ENCODE data around the gene EHD2. TPM values are rescaled to one million over a fixed set of nuclear protein-coding genes. Genes with fewer than 3 reads are reported as not detected.
"Not testable (repeated sequence)": the region's sequence is repeated elsewhere in the genome, so short reads cannot be mapped to it uniquely, and the experiment has no call there.

EHD2 gene
- total and polyA plus RNA-seq, 5 donors from 2014 or later = 0.05 to 0.86 TPM; not detected in 3

DNA sequence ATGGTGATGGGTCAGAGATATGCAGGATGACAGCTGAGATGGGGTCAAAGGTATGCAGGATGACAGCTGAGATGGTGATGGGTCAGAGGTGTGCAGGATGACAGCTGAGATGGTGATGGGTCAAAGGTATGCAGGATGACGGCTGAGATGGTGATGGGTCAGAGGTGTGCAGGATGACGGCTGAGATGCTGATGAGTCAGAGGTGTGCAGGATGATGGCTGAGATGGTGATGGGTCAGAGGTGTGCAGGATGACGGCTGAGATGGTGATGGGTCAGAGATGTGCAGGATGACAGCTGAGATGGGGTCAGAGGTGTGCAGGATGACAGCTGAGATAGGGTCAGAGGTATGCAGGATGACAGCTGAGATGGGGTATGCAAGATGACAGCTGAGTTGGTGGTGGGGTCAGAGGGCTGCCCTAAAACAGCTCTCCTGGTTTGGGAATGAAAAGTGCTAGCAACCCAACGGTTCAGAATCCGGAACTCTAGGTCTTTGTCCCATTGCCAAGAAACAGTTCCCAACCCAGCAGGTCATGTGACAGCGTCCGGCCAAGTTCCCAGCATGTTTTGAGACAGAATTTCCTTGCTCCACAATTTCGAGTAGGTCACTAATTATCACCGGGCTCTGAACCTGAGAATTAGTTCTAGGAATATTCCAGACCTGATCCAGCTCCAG lies 68.5 kb downstream of the EHD2 start:
- Mint-ChIP-seq H3K4me3 (peak overlapping the region; percentile 61 to 99 (median 74)), H3K27me3 (no peaks in the 10 kb centered on the region), H3K4me1 (peaks cover 0 to 49% (median 18%) of the 10 kb centered on the region in 4 donors), H3K36me3 (peaks cover 27% of the 10 kb centered on the region), H3K9me3 (no peaks in the 10 kb centered on the region), H3K27ac (peak overlapping the region in 2 of 3 donors; percentile 69 to 84)
- DNase-seq = no peak
- no peak overlapping the region for H3K27ac ChIP-seq (ENCODE audit: insufficient read depth, low read length, poor library complexity, severe bottlenecking)
- H3K27me3 ChIP-seq (ENCODE audit: control insufficient read depth, insufficient read depth, low read length) = no peaks in the 10 kb centered on the region
- no peak for ATAC-seq (ENCODE audit: low read depth in 2 of 2)
- H3K36me3 ChIP-seq (ENCODE audit: control insufficient read depth, insufficient read depth, low read length) = peaks cover 23% of the 10 kb centered on the region
- H3K4me3 ChIP-seq (ENCODE audit: low read depth, low read length) = no peak overlapping the region
- peaks cover 27% of the 10 kb centered on the region for H3K4me1 ChIP-seq (ENCODE audit: control insufficient read depth, insufficient read depth, low read length, poor library complexity, severe bottlenecking)
- no peaks in the 10 kb centered on the region for H3K9me3 ChIP-seq (ENCODE audit: control insufficient read depth in 2 of 2, low read length in 2 of 2)

DNA sequence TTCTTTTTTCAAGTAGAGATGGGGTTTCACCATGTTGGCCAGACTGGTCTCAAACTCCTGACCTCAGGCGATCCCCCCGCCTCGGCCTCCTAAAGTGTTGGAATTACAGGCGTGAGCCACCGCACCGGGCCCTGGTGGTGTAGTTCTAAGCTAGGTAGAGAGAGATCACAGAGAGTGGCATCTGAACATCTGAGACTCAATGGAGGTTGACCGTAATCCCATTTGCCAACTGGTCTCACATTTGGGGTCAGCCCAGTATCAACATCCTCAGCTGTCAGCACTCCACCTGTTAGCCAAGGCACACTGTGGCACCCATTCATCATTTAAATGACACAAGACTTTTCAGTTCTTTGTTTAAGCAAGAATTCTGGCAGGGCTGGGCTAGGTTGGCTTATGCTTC lies 73.3 kb downstream of the EHD2 start:
- Histone ChIP-seq H3K4me3 (ENCODE audit: low read depth, low read length) (no peak overlapping the region), H3K27ac (ENCODE audit: insufficient read depth, low read length, poor library complexity, severe bottlenecking) (no peak overlapping the region), H3K27me3 (ENCODE audit: control insufficient read depth, insufficient read depth, low read length) (no peaks in the 10 kb centered on the region), H3K4me1 (ENCODE audit: control insufficient read depth, insufficient read depth, low read length, poor library complexity, severe bottlenecking) (no peaks in the 10 kb centered on the region), H3K9me3 (ENCODE audit: control insufficient read depth in 2 of 2, low read length in 2 of 2) (no peaks in the 10 kb centered on the region), H3K36me3 (ENCODE audit: control insufficient read depth, insufficient read depth, low read length) (peaks cover 19% of the 10 kb centered on the region)
- Mint-ChIP-seq H3K4me1 (peaks cover 5 to 21% (median 8%) of the 10 kb centered on the region in 4 donors), H3K36me3 (peaks cover 23% of the 10 kb centered on the region), H3K27me3 (no peaks in the 10 kb centered on the region), H3K4me3 (no peak overlapping the region), H3K27ac (no peak overlapping the region), H3K9me3 (no peaks in the 10 kb centered on the region)
- no peak for ATAC-seq (ENCODE audit: low read depth in 2 of 2)
- DNase-seq = no peak

- Mint-ChIP-seq H3K27ac (peak overlapping the region in 1 of 3 donors; percentile 32), H3K36me3 (peaks cover 19% of the 10 kb centered on the region), H3K4me1 (peaks cover 5 to 15% (median 6%) of the 10 kb centered on the region in 4 donors)
- not testable (repeated sequence) for DNase-seq; ATAC-seq (ENCODE audit: low read depth in 2 of 2); H3K27me3 ChIP-seq (ENCODE audit: control insufficient read depth, insufficient read depth, low read length); H3K4me1 ChIP-seq (ENCODE audit: control insufficient read depth, insufficient read depth, low read length, poor library complexity, severe bottlenecking); H3K4me3 ChIP-seq (ENCODE audit: low read depth, low read length); H3K27me3 Mint-ChIP-seq; H3K27ac ChIP-seq (ENCODE audit: insufficient read depth, low read length, poor library complexity, severe bottlenecking); H3K9me3 ChIP-seq (ENCODE audit: control insufficient read depth in 2 of 2, low read length in 2 of 2); H3K4me3 Mint-ChIP-seq; H3K9me3 Mint-ChIP-seq
- peaks cover 16% of the 10 kb centered on the region for H3K36me3 ChIP-seq (ENCODE audit: control insufficient read depth, insufficient read depth, low read length)
Observed at GRCh38 chr19:47787307-47787706, 74.1 kb downstream of the EHD2 start.

DNA sequence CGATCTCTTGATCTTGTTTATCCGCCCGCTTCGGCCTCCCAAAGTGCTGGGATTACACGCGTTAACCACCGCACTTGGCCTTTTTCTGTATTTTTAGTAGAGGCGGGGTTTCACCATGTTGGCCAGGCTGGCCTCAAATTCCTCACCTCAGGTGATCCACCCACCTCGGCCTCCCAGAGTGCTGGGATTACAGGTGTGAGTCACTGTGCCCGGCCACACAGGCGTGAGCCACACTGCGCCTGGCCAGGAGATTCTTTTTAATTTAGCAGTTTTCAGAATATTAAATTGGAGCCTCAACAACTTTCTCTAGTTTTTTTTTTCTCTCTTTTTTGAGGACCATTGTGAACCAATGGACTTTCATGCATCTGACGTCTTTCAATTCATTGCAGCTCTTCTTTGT lies 76.6 kb downstream of the EHD2 start:
- not testable (repeated sequence) for H3K27me3 Mint-ChIP-seq; H3K36me3 Mint-ChIP-seq; H3K9me3 Mint-ChIP-seq; H3K36me3 ChIP-seq (ENCODE audit: control insufficient read depth, insufficient read depth, low read length); H3K4me3 Mint-ChIP-seq; ATAC-seq (ENCODE audit: low read depth in 2 of 2); H3K27ac ChIP-seq (ENCODE audit: insufficient read depth, low read length, poor library complexity, severe bottlenecking); H3K4me1 ChIP-seq (ENCODE audit: control insufficient read depth, insufficient read depth, low read length, poor library complexity, severe bottlenecking); H3K4me1 Mint-ChIP-seq; DNase-seq; H3K27me3 ChIP-seq (ENCODE audit: control insufficient read depth, insufficient read depth, low read length); H3K9me3 ChIP-seq (ENCODE audit: control insufficient read depth in 2 of 2, low read length in 2 of 2); H3K27ac Mint-ChIP-seq; H3K4me3 ChIP-seq (ENCODE audit: low read depth, low read length)

DNA sequence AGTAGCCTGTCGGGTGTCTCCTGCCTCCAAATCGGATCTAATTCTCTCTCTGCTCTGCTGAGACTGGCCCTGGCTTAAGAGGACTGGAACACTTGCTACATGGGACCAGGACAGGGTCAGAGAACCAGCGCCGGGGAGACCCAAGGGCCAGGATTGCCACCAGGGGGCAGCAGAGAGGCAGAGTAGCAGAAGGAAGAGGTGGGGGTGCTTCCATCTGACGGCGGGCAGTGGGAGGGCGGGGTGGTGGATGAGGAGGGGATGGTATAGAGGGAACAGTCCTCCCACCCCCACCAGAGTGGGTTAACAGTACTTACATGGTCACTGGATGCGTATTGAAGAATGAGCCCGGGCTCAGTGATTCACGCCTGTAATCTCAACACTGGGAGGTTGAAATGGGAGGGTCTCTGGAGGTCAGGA lies 77.2 kb downstream of the EHD2 start:
- no peaks in the 10 kb centered on the region for H3K27me3 Mint-ChIP-seq
- H3K27ac ChIP-seq (ENCODE audit: insufficient read depth, low read length, poor library complexity, severe bottlenecking) = no peak overlapping the region
- H3K4me1 Mint-ChIP-seq = peaks cover 0 to 6% (median 5%) of the 10 kb centered on the region in 4 donors
- H3K9me3 ChIP-seq (ENCODE audit: control insufficient read depth in 2 of 2, low read length in 2 of 2) = peaks cover 0 to 3% of the 10 kb centered on the region in 2 experiments
- no peak overlapping the region for H3K4me3 ChIP-seq (ENCODE audit: low read depth, low read length)
- H3K27me3 ChIP-seq (ENCODE audit: control insufficient read depth, insufficient read depth, low read length) = no peaks in the 10 kb centered on the region
- no peak overlapping the region for H3K4me3 Mint-ChIP-seq
- H3K36me3 Mint-ChIP-seq = peaks cover 1% of the 10 kb centered on the region
- H3K4me1 ChIP-seq (ENCODE audit: control insufficient read depth, insufficient read depth, low read length, poor library complexity, severe bottlenecking) = no peaks in the 10 kb centered on the region
- peaks cover 0 to 4% (median 0%) of the 10 kb centered on the region in 7 donors for H3K9me3 Mint-ChIP-seq
- peak; percentile 67 to 71 (median 67) for DNase-seq
- ATAC-seq (ENCODE audit: low read depth in 2 of 2) = peak; percentile 39 to 61
- H3K27ac Mint-ChIP-seq = peak overlapping the region in 1 of 3 donors; percentile 32
- peaks cover 7% of the 10 kb centered on the region for H3K36me3 ChIP-seq (ENCODE audit: control insufficient read depth, insufficient read depth, low read length)

DNA sequence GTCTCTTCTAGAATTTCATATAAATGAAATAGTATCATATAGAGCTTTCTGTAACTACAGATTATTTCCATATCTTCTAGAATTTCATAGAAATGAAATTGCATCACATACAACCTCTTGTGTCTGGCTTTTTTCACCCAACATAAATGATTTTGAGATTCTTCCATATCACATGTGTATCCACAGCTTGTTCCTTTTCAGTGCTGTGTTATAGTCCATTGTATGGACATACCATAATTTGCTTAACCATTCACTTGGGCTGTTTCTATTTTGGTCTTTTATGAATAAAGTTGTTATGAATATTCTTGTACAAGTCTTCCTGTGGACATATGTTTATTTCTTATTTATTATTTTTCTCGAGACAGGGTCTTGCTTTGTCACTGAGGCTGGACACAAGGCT lies 79.4 kb downstream of the EHD2 start:
- no peak for DNase-seq
- H3K27me3 ChIP-seq (ENCODE audit: control insufficient read depth, insufficient read depth, low read length) = no peaks in the 10 kb centered on the region
- Mint-ChIP-seq H3K4me1 (peaks cover 0 to 6% (median 5%) of the 10 kb centered on the region in 4 donors), H3K27me3 (no peaks in the 10 kb centered on the region), H3K27ac (no peak overlapping the region), H3K36me3 (no peaks in the 10 kb centered on the region), H3K4me3 (no peak overlapping the region), H3K9me3 (peaks cover 0 to 4% (median 0%) of the 10 kb centered on the region in 7 donors)
- H3K27ac ChIP-seq (ENCODE audit: insufficient read depth, low read length, poor library complexity, severe bottlenecking) = no peak overlapping the region
- H3K4me1 ChIP-seq (ENCODE audit: control insufficient read depth, insufficient read depth, low read length, poor library complexity, severe bottlenecking) = no peaks in the 10 kb centered on the region
- peaks cover 0 to 3% of the 10 kb centered on the region in 2 experiments for H3K9me3 ChIP-seq (ENCODE audit: control insufficient read depth in 2 of 2, low read length in 2 of 2)
- no peak overlapping the region for H3K4me3 ChIP-seq (ENCODE audit: low read depth, low read length)
- no peak for ATAC-seq (ENCODE audit: low read depth in 2 of 2)
- H3K36me3 ChIP-seq (ENCODE audit: control insufficient read depth, insufficient read depth, low read length) = no peaks in the 10 kb centered on the region

Other genes starting within 250 kb of the EHD2 start
- gene SLC8A2, start 241.5 kb upstream of the EHD2 start, total RNA-seq = not detected
- not detected for gene SLC8A2, start 241.5 kb upstream of the EHD2 start, polyA plus RNA-seq
- 3.5 TPM for gene KPTN, start 229.2 kb upstream of the EHD2 start, total RNA-seq
- gene KPTN, start 229.2 kb upstream of the EHD2 start, polyA plus RNA-seq = 1 to 10 TPM; 2.7 to 6.2 (median 4.0) TPM
- 155 TPM for gene NAPA, start 198.4 kb upstream of the EHD2 start, total RNA-seq
- gene NAPA, start 198.4 kb upstream of the EHD2 start, polyA plus RNA-seq = 100 to 1,000 TPM in 1 of 4 donors, 10 to 100 TPM in 3; 87.3 to 101 (median 92.5) TPM
- 0.52 TPM for gene ZNF541, start 140.3 kb upstream of the EHD2 start, total RNA-seq
- under 1 TPM in 3 of 4 donors, not detected in 1; 0.07 to 0.42 (median 0.23) TPM for gene ZNF541, start 140.3 kb upstream of the EHD2 start, polyA plus RNA-seq
- gene BICRA, start 104.3 kb upstream of the EHD2 start, total RNA-seq = 43.8 TPM
- gene BICRA, start 104.3 kb upstream of the EHD2 start, polyA plus RNA-seq = under 1 TPM; 0.25 to 0.75 (median 0.49) TPM
- 701 TPM for gene NOP53, start 32.1 kb downstream of the EHD2 start, total RNA-seq
- 100 to 1,000 TPM; 168 to 353 (median 217) TPM for gene NOP53, start 32.1 kb downstream of the EHD2 start, polyA plus RNA-seq
- gene SELENOW, start 65.3 kb downstream of the EHD2 start, total RNA-seq = 119 TPM
- 100 to 1,000 TPM; 345 to 422 (median 391) TPM for gene SELENOW, start 65.3 kb downstream of the EHD2 start, polyA plus RNA-seq
- gene TPRX1, start 91.1 kb downstream of the EHD2 start, total RNA-seq = not detected
- not detected for gene TPRX1, start 91.1 kb downstream of the EHD2 start, polyA plus RNA-seq
- gene CRX, start 108.5 kb downstream of the EHD2 start, total RNA-seq = not detected
- not detected for gene CRX, start 108.5 kb downstream of the EHD2 start, polyA plus RNA-seq
- gene TPRX2, start 145.8 kb downstream of the EHD2 start, total RNA-seq = not detected
- not detected for gene TPRX2, start 145.8 kb downstream of the EHD2 start, polyA plus RNA-seq
- not detected for gene SULT2A1, start 172.9 kb downstream of the EHD2 start, total RNA-seq
- not detected for gene SULT2A1, start 172.9 kb downstream of the EHD2 start, polyA plus RNA-seq

All from CD4-positive, CD25-positive, alpha-beta regulatory T cell (primary cell).